Hematopoietic multipotent progenitor cell treated with erythropoietin and hydrocortisone succinate and interleukin-3 and kit ligand, for 6 days (in vitro differentiated cells): ENCODE data around the gene MCM3.

Experiments
- DNase-seq: peaks from one replicate; pipeline ENCODE4 v3.0.0-alpha.2; 2015

Gene MCM3

GRCh38 chr6:52245425-52245824, 39.1 kb downstream of the MCM3 start:
- DNase-seq: no peak

DNA sequence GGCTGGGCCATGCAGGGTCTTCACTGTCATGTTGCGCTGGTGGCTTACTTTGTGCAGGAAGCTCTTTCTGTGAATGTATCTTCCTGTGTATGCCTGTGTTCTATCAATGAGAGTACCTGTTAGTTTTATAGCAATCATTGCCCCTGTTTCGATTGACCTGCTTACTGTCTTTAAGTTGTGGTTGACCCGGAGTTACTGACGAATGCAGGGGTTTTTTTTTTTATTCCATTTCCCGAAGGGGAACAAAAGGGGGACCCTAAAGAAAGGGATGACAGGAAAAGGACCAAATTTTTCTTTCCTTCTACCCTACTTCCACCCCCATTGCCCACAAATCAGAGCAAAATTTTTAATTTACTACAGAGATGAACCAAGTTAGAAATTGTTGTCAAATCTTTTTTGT, 40.1 kb downstream of the MCM3 start, which contains the start of gene IL17F:
Gene IL17F, minus strand, starts transcription at position 101 of the 400 bp plus-strand sequence. Its CDS starts 71 bp downstream, at position 30.
- no peak for DNase-seq

DNA sequence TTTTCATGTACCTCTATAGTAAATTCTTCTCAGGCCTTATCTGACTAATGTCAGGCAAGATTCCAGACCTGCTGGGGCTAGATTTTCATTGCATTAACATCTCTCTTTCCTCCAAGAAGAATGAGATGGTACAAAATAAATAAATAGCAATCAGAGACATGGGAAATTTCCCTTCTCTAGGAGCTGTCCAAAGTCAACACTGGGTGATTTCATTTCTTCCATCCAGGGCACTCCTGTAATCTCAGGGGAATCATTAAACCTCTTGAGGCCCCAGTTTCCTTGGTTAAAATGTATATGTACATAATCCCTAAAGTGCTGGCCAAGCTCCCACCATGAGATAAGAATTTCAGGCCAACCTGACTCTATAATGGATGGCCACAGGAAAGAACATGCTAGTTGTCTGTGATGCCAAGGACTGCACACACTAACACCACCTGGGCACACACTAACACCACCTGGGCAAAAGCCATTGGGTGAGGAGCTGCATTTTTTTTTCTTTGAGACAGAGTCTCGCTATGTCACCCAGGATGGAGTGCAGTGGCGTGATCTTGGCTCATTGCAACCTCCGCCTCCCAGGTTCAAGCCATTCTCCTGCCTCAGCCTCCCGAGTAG, 41.2 kb downstream of the MCM3 start:
- DNase-seq: no peak

DNA sequence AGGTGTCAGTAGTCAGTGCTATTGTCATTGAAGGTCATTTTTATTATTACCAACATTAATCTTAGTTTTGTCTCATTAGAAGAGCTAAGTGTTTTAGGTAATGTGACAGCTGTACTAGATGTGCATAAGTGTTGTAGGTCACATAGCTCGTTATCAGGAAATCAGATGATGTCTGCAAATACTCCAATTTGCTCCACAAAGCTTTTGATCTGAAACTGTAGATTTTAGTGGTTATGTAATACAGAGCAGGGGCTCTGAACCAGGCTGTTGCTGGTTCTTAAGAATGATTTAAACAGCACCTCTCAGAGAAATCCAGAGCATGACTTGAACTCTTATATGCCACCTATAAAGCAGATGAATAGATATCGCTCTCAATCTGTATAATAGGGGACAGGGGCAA, 42.7 kb downstream of the MCM3 start:
- DNase-seq: no peak

GRCh38 chr6:52233975-52234823, 50.3 kb downstream of the MCM3 start:
- DNase-seq: peak; percentile 79

DNA sequence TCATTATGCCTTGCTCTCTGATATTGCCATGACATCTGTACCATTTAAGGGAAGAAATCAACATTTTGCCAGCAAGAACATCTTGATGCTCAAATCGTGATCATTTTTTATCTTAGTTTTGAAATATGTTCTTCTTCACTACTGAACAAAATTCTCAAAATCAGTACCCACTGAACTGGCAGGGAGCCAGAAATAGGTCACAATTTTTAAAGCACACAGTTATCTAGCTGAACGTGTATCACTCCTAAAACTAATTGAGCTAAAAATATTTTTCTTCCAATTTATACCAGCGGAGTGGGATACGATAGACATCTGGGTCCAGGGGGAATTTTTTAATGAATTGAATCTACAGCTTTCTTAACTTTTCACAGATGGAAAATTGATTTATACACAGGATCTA, 51.5 kb downstream of the MCM3 start:
- DNase-seq: no peak

DNA sequence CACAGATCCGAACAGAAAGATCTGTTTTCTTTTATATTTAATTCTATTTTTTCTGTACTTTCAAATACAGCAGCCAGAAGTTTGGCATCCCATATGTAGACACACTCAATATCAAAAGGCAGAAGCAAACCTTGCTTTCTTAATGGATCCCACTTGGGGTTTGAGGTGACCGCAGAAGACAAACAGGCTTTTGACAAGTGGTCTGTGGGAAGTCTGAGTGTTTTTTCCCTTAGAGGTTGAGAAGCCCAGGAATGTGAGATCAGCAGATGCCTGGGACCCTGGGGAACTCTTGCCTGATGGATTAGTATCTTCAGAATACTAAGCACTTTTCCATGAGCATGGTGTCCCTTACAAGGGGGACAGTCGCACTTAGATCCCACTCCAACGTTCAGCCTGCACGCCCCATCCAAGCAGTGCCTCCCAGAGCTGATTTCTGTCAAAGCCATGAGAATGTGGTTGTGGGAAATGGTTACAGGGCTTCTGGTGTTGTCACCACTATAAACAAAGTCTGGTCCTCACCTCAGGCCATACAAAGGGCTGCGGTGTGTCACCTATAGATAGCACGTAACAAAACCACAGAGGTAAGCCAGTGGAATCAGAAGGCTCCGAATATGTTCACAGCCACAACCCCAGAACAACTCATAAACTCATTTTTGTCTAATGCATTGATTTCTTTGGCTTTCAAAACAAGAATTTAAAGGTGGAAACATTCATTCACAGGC, 53.0 kb downstream of the MCM3 start:
- DNase-seq: no peak

- no peak for DNase-seq
These were observed 53.9 kb downstream of the MCM3 start for GRCh38 chr6:52230685-52231084.

DNA sequence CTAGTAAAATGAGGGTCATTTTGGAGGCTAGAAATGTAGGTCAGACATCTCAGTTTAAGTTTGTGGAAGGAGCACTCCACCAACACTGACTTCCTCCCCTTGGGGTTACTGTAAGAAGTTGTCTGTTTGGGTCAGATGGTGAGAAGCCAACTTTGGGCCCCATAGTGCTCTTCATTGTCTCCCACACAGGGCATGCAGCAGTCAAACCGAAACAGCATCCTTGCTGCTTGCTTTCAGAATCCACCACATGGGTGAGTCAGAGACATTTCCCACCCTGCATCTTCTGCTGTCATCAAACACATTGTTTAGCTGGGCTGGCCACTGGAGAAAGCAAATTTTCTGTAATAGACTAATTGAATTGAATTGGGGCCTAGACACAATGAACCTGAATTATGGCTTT, 57.0 kb downstream of the MCM3 start:
- no peak for DNase-seq

- DNase-seq: peak; percentile 93
These were observed 63.2 kb downstream of the MCM3 start for GRCh38 chr6:52221302-52221701.

GRCh38 chr6:52217761-52218160, 66.8 kb downstream of the MCM3 start:
- no peak for DNase-seq

- no peak for DNase-seq
These were observed 67.5 kb downstream of the MCM3 start for GRCh38 chr6:52216932-52217575.

GRCh38 chr6:52215787-52216186, 68.8 kb downstream of the MCM3 start:
- DNase-seq: no peak
